Mammary epithelial cell (primary cell): ENCODE measurements around the gene SNX30.

Experiments
- CTCF ChIP-seq, 2 donors: IDR thresholded peaks in 1 of 2; conservative IDR thresholded peaks in 1 of 2; 2 replicates each; pipeline ENCODE4 v1.5.1; 2011 to 2012; ENCODE audit warnings: inconsistent platforms in 2 of 2, low read length in 2 of 2, mild to moderate bottlenecking in 2 of 2, control low read depth in 1 of 2, low read depth in 1 of 2; ENCODE audit not compliant: insufficient read depth in 1 of 2; ENCODE audit errors: extremely low read depth in 1 of 2
- EZH2 ChIP-seq: IDR thresholded peaks from 2 replicates; pipeline ENCODE4 v1.6.1; 2012; ENCODE audit warnings: low read length, inconsistent platforms, borderline replicate concordance

GRCh38 chr9:112747094-112747493 lies 3.5 kb upstream of the SNX30 start:
- TF ChIP-seq CTCF (conservative IDR thresholded peaks at IDR 0.05 in 1 of 2, IDR thresholded peaks at IDR 0.05 in 1 of 2; ENCODE audit: extremely low read depth in 1 of 2, insufficient read depth in 1 of 2, low read depth in 1 of 2, low read length in 2 of 2) (no peak), EZH2 (no peak)
